ENCODE measurements around the gene GJB1.

Gene GJB1

DNA sequence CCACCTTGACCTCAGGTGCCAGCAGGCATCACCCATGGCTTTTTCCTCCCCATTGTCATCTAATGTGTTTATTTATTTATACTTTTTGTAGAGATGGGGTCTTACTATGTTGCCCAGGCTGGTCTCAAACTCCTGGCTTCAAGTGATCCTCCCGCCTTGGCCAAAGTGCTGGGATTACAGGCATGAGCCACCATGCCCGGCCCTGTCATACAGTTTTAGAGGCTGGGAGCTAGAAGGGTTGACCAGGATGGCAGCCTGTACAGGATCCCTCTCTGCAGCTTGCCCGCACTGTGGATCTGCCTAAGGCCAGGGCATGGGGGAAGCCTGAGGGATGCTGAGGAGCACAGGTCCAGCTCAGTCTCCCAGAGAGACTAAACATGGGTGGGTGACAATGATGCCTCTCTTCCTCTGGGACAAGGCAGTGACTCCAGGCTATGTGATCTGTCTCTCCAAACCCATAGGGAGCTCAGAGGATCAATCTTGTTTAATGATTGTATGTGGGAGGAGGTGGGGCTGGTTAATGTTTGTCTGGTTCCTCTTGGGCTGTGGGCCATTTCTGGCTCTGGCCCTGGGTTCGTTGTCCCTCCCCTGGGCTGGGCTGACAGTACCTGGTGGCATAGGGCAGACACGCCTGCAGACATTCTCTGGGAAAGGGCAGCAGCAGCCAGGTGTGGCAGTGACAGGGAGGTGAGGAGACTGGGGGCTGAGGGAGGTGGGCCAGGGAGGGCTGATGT is 8.3 kb upstream of the GJB1 start:
- TF ChIP-seq, protein P1, sequence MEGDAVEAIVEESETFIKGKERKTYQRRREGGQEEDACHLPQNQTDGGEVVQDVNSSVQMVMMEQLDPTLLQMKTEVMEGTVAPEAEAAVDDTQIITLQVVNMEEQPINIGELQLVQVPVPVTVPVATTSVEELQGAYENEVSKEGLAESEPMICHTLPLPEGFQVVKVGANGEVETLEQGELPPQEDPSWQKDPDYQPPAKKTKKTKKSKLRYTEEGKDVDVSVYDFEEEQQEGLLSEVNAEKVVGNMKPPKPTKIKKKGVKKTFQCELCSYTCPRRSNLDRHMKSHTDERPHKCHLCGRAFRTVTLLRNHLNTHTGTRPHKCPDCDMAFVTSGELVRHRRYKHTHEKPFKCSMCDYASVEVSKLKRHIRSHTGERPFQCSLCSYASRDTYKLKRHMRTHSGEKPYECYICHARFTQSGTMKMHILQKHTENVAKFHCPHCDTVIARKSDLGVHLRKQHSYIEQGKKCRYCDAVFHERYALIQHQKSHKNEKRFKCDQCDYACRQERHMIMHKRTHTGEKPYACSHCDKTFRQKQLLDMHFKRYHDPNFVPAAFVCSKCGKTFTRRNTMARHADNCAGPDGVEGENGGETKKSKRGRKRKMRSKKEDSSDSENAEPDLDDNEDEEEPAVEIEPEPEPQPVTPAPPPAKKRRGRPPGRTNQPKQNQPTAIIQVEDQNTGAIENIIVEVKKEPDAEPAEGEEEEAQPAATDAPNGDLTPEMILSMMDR (conservative IDR thresholded peaks at IDR 0.05; ENCODE audit: low read length), result no peak
- DNase-seq (ENCODE audit: low read depth), result no peak
- no peak overlapping the region for H3K4me3 ChIP-seq (ENCODE audit: low read length)

DNA sequence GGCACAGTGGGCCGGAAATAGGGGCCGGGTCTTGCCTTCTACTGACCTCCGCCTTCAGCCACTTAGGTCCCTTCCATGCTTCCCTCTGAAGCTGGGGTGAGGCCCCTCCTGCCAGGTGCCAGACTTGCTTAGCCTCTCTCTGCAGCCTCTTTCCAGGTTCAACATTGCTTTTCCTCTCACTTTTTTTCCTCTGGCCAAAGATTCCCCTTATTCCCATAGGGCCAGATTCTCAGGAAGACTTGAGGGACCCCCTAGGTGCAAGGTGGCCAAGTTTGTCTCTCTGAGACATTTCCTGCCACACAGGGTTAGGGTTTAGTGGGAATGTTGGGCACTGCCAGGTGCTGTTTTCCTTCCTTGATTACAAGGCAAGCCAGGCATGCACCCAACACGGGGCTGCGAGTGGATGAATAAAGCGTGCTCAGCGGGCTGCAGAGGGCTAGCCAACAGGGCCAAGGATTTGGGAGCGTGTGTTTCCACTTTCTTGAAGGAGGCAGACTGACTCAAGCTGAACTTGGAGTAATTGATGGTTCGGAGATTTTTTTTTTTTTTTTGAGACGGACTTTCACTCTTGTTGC is 7.6 kb upstream of the GJB1 start:
- DNase-seq (ENCODE audit: low read depth), result no peak
- TF ChIP-seq, protein P1 (conservative IDR thresholded peaks at IDR 0.05; ENCODE audit: low read length), result no peak
- no peak overlapping the region for H3K4me3 ChIP-seq (ENCODE audit: low read length)

DNA sequence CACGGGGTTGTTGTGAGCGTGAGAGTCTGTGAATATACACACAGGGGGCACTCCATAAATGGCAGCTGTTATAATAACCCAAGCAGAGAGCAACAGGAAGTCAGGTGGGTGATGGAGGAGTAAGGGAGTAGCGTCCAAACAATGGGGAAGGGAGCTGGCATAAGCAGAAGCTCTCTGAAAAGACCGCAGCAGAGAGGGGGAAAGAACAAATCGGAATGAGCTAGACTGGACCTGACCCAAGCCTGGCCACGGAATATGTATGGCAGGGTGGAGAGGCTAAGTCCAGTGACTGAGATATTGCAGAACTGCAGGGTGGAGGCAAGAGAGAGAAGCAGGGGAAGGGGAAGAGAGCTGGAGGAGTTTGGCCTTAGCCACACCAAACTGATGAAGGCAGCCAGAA is 6.5 kb upstream of the GJB1 start:
- H3K4me3 ChIP-seq (ENCODE audit: low read length), result no peak overlapping the region
- DNase-seq (ENCODE audit: low read depth), result no peak
- TF ChIP-seq, protein P1 (conservative IDR thresholded peaks at IDR 0.05; ENCODE audit: low read length), result no peak

DNA sequence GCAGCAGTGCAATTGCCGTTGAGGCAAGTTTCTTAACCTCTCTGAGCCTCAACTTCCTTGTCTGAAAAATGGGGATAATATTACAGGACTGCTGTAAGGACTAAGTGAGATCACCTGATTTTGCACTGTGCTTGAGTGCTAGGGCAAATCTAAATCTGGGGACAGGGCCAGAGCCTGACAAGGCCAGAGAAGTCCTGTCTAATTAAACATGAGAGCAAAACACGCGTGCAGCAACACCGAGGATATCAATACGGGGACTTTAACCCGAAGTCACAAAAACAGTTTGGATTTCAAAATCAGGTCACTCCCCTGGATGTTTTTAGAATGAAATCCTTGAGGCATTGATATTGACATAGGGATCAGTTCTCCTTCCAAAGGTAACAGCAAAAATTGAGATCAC is 5.7 kb upstream of the GJB1 start:
- TF ChIP-seq, protein P1 (conservative IDR thresholded peaks at IDR 0.05; ENCODE audit: low read length), result no peak
- DNase-seq (ENCODE audit: low read depth), result no peak
- no peak overlapping the region for H3K4me3 ChIP-seq (ENCODE audit: low read length)

DNA sequence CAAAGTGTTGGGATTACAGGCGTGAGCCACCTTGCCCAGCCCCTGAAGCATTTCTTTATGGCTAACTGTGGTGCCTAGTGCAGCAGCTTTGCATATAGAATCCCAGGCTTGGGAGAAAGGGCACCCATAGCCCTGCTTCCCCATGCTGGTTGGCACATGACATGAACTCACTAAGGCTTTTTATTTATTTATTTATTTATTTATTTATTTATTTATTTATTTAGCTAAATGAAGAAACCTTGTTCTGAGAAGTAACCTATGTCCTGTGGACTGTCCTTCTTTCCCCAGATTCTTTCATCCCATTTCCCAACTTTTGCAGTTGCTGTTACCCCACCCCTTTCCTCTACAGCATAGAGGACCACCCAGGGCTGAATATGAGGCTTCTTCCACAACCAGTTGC is 1.9 kb upstream of the GJB1 start:
- TF ChIP-seq, protein P1 (conservative IDR thresholded peaks at IDR 0.05; ENCODE audit: low read length), result no peak
- no peak for DNase-seq (ENCODE audit: low read depth)
- H3K4me3 ChIP-seq (ENCODE audit: low read length), result no peak overlapping the region

DNA sequence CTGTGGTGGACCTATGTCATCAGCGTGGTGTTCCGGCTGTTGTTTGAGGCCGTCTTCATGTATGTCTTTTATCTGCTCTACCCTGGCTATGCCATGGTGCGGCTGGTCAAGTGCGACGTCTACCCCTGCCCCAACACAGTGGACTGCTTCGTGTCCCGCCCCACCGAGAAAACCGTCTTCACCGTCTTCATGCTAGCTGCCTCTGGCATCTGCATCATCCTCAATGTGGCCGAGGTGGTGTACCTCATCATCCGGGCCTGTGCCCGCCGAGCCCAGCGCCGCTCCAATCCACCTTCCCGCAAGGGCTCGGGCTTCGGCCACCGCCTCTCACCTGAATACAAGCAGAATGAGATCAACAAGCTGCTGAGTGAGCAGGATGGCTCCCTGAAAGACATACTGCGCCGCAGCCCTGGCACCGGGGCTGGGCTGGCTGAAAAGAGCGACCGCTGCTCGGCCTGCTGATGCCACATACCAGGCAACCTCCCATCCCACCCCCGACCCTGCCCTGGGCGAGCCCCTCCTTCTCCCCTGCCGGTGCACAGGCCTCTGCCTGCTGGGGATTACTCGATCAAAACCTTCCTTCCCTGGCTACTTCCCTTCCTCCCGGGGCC is 1.2 kb downstream of the GJB1 start:
- no peak for DNase-seq (ENCODE audit: low read depth)
- TF ChIP-seq, protein P1 (conservative IDR thresholded peaks at IDR 0.05; ENCODE audit: low read length), result no peak

DNA sequence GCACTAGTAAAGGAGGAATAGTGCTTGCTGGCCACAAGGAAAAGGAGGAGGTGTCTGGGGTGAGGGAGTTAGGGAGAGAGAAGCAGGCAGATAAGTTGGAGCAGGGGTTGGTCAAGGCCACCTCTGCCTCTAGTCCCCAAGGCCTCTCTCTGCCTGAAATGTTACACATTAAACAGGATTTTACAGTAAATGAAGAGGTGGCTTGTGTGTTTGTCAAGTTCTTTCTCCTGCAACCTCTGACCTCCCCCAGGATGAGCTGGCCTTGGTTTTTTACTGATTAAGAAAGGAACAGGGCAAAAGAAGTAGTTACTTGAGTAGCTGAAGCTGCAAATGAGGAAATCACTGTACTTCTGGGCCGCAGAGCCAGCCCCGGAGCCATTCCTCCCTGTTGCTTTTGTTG is 2.0 kb downstream of the GJB1 start:
- TF ChIP-seq, protein P1 (conservative IDR thresholded peaks at IDR 0.05; ENCODE audit: low read length), result no peak
- H3K4me3 ChIP-seq (ENCODE audit: low read length), result no peak overlapping the region
- DNase-seq (ENCODE audit: low read depth), result no peak

More for the DNA sequence above, 1.2 kb downstream of the GJB1 start:
- H3K4me3 ChIP-seq (ENCODE audit: low read length), result no peak overlapping the region
